Coronary artery (tissue), 2 donors: ENCODE results near the gene TMEM126A.

Source experiments
- DNase-seq: peaks from one replicate; pipeline ENCODE4 v3.0.0-alpha.2; 2017; ENCODE audit warnings: low spot score
- H3K27ac ChIP-seq, 2 donors: fragments of 200-600 bp; sonication (generic); one replicate each; pipeline ENCODE4 v1.5.1; 2016 to 2019
- H3K4me3 ChIP-seq: fragments of 200-600 bp; sonication (generic); 2 replicates; pipeline ENCODE4 v1.5.1; 2016; ENCODE audit warnings: mild to moderate bottlenecking, moderate library complexity
- CTCF ChIP-seq: fragments of 200-600 bp; sonication (generic); IDR thresholded peaks from one replicate; pipeline ENCODE4 v1.5.1; 2019; ENCODE audit warnings: antibody characterized with exemption

The TMEM126A gene

GRCh38 chr11:85685125-85685819, 37.5 kb downstream of the TMEM126A start:
- Histone ChIP-seq H3K27ac (peak overlapping the region; percentile 61 to 79), H3K4me3 (peak overlapping the region; percentile 67)
- no peak for TF ChIP-seq CTCF
- peak; percentile 72 for DNase-seq

- H3K4me3 ChIP-seq = peak within 1 kb of the TSS; percentile 67
- no peak for TF ChIP-seq CTCF
- peak; percentile 91 for DNase-seq
- H3K27ac ChIP-seq = peak within 1 kb of the TSS; percentile 61 to 79
Observed at GRCh38 chr11:85685820-85686459, 38.2 kb downstream of the TMEM126A start, which contains the start of gene CCDC89. CCDC89 (minus strand) TSS chr11:85686195; CDS start chr11:85686130, 65 bp downstream.

- no peak for DNase-seq
- H3K27ac ChIP-seq = no peak overlapping the region
- H3K4me3 ChIP-seq = no peak overlapping the region
- peak; percentile 40 for TF ChIP-seq CTCF
Observed at GRCh38 chr11:85694385-85694980, 46.7 kb downstream of the TMEM126A start.

GRCh38 chr11:85695546-85695945, 47.8 kb downstream of the TMEM126A start:
- TF ChIP-seq CTCF = no peak
- no peak overlapping the region for H3K27ac ChIP-seq
- H3K4me3 ChIP-seq = no peak overlapping the region
- no peak for DNase-seq

GRCh38 chr11:85697747-85698146, 50.0 kb downstream of the TMEM126A start:
- H3K4me3 ChIP-seq = no peak overlapping the region
- H3K27ac ChIP-seq = no peak overlapping the region
- TF ChIP-seq CTCF = no peak
- DNase-seq = no peak

- H3K4me3 ChIP-seq = no peak overlapping the region
- no peak for TF ChIP-seq CTCF
- no peak overlapping the region for H3K27ac ChIP-seq
- DNase-seq = no peak
Observed at GRCh38 chr11:85698195-85698594, 50.4 kb downstream of the TMEM126A start.
